Measurements from ENCODE around the gene RUNX3. TPM values are rescaled to one million over a fixed set of nuclear protein-coding genes. Genes with fewer than 3 reads are reported as not detected.

Gene RUNX3
- total and polyA plus RNA-seq, 2 donors (not counting 3 experiments of a cell fraction or from before 2014, with no cell fraction given) = not detected

DNA sequence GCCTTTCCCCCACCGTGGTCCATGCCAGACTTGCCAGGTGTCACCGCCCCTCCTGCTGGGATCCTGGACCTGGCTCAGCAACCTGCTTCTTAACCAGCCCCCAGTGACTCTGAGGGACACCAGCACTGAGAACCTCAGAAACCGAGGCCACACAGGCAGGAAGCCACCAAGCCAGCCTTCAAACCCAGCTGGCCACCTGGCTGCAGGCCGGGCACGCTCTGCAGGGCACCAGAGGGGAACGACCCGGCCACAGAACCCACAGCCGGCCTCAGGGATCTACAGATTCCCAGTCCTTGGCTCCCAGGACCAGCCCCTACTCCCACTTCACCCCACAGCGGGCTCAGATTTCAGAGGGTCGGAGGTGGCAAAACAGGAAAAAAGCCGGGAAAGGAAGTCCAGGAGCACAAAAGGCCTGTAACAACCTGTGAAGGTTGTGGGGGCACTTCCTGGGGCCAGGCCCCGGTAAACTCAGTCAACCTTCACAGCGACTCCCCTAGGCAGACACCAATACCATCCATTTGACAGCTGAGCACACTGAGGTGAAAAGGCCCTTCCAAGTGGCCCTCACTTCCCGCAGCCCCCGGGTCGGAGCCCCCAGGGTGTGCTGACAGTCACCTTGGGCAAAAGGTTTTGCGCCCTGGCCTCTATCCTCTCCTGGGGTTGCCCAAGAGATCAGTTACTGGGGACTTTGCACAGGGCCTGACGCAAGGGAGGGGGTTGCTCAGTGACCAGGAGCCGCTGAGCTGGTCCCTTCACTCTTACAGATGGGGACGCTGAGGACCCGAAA lies 14.1 kb downstream of the RUNX3 start:
- no peak for FAIRE-seq
- intact Hi-C loops (cut with micrococcal nuclease) = no loop called here
- no peak overlapping the region for H3K4me3 ChIP-seq (replicated peaks in 1 of 3; ENCODE audit: insufficient read depth in 1 of 3, low read depth in 1 of 3, low read length in 3 of 3)

More for the DNA sequence above, 14.1 kb downstream of the RUNX3 start:
- dilution Hi-C loops (cut with MboI; ENCODE audit: extremely low pct_ligation_motif_present, low sequenced_read_pairs) = no loop called here
- H3K4me1 ChIP-seq (ENCODE audit: control insufficient read depth, extremely low read depth, insufficient read depth, low read length) = no peaks in the 10 kb centered on the region
- H3K27me3 ChIP-seq (ENCODE audit: control insufficient read depth in 2 of 2, insufficient read depth in 2 of 2, low read length in 2 of 2) = no peaks in the 10 kb centered on the region
- no peaks in the 10 kb centered on the region for H4K20me1 ChIP-seq (replicated peaks; ENCODE audit: control insufficient read depth, extremely low read depth, insufficient read depth, low read length)
- TF ChIP-seq POLR2AphosphoS5 (IDR thresholded peaks at IDR 0.05; ENCODE audit: insufficient read depth, low read depth, low read length) (no peak), POLR2A (IDR thresholded peaks at IDR 0.05; ENCODE audit: low read depth, low read length) (no peak), GATA2 (IDR thresholded peaks at IDR 0.05; ENCODE audit: insufficient read depth, insufficient read length, low read depth, low read length) (no peak), MYC (IDR thresholded peaks at IDR 0.05; ENCODE audit: low read depth, low read length) (no peak), EZH2 (IDR thresholded peaks at IDR 0.05; ENCODE audit: borderline replicate concordance, low read depth, low read length, severe bottlenecking) (no peak), JUN (IDR thresholded peaks at IDR 0.05; ENCODE audit: borderline replicate concordance, insufficient read depth, insufficient read length, low read depth) (no peak), FOS (IDR thresholded peaks at IDR 0.05; ENCODE audit: borderline replicate concordance, insufficient read depth, low read length) (no peak)
- TF ChIP-seq, protein P1, sequence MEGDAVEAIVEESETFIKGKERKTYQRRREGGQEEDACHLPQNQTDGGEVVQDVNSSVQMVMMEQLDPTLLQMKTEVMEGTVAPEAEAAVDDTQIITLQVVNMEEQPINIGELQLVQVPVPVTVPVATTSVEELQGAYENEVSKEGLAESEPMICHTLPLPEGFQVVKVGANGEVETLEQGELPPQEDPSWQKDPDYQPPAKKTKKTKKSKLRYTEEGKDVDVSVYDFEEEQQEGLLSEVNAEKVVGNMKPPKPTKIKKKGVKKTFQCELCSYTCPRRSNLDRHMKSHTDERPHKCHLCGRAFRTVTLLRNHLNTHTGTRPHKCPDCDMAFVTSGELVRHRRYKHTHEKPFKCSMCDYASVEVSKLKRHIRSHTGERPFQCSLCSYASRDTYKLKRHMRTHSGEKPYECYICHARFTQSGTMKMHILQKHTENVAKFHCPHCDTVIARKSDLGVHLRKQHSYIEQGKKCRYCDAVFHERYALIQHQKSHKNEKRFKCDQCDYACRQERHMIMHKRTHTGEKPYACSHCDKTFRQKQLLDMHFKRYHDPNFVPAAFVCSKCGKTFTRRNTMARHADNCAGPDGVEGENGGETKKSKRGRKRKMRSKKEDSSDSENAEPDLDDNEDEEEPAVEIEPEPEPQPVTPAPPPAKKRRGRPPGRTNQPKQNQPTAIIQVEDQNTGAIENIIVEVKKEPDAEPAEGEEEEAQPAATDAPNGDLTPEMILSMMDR (IDR thresholded peaks at IDR 0.05; ENCODE audit: extremely low read depth in 1 of 2, insufficient read depth in 1 of 2, low read depth in 1 of 2, low read length in 2 of 2) = no peak
- TF ChIP-seq, protein P2, sequence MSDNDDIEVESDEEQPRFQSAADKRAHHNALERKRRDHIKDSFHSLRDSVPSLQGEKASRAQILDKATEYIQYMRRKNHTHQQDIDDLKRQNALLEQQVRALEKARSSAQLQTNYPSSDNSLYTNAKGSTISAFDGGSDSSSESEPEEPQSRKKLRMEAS (IDR thresholded peaks at IDR 0.05; ENCODE audit: insufficient read depth, insufficient read length) = no peak
- no TSS peak for BruUV-seq (replicated peaks)
- no peaks in the 10 kb centered on the region for H3K9me1 ChIP-seq (replicated peaks; ENCODE audit: control insufficient read depth, extremely low read depth, insufficient read depth, low read length)
- POLR2A ChIA-PET = no interaction called here
- no peaks in the 10 kb centered on the region for H3K36me3 ChIP-seq (ENCODE audit: control insufficient read depth in 2 of 2, extremely low read depth in 1 of 2, insufficient read depth in 2 of 2, low read length in 2 of 2)
- H3K79me2 ChIP-seq (ENCODE audit: control insufficient read depth, insufficient read depth, low read length) = no peaks in the 10 kb centered on the region
- CTCF ChIA-PET = no interaction called here
- H3K4me2 ChIP-seq (ENCODE audit: insufficient read depth, low read length) = no peak overlapping the region
- no peak overlapping the region for H2AFZ ChIP-seq (ENCODE audit: low read depth, low read length)
- H3K27ac ChIP-seq (ENCODE audit: insufficient read depth, low read depth, low read length) = no peak overlapping the region
- DNase-seq (ENCODE audit: low read depth, low spot score) = no peak
- no peaks in the 10 kb centered on the region for H3K9me3 ChIP-seq (replicated peaks; ENCODE audit: control insufficient read depth, insufficient read depth, low read length)
- H3K9ac ChIP-seq (replicated peaks; ENCODE audit: extremely low read depth, insufficient read depth, low read length) = no peak overlapping the region
